Esophagus muscularis mucosa (tissue), 4 donors: ENCODE measurements around the gene IQGAP2. TPM values are rescaled to one million over a fixed set of nuclear protein-coding genes. Genes with fewer than 3 reads are reported as not detected.
"Not testable (repeated sequence)": the region's sequence is repeated elsewhere in the genome, so short reads cannot be mapped to it uniquely, and the experiment has no call there.

Experiments
- DNase-seq: peaks from one replicate; pipeline ENCODE4 v3.0.0-alpha.2; 2017; ENCODE audit errors: extremely low spot score
- H3K27ac ChIP-seq, 4 donors: fragments of 200-600 bp; sonication (generic); replicated peaks in 1 of 4; 1 replicate in 3 of 4; 2 replicates in 1 of 4; pipeline ENCODE4 v1.5.1; 2016 to 2019; ENCODE audit warnings: mild to moderate bottlenecking in 1 of 4
- H3K27me3 ChIP-seq, 4 donors: fragments of 200-600 bp; sonication (generic); one replicate each; pipeline versions ENCODE4 v1.5.1 to v1.6.0; 2016 to 2019
- H3K36me3 ChIP-seq, 4 donors: fragments of 200-600 bp; sonication (generic); one replicate each; pipeline ENCODE4 v1.5.1; 2016 to 2019
- H3K4me1 ChIP-seq, 4 donors: fragments of 200-600 bp; sonication (generic); one replicate each; pipeline ENCODE4 v1.5.1; 2016 to 2019
- H3K4me3 ChIP-seq, 4 donors: fragments of 200-600 bp; sonication (generic); 1 replicate in 2 of 4; 2 replicates in 2 of 4; pipeline ENCODE4 v1.5.1; 2016 to 2019; ENCODE audit warnings: mild to moderate bottlenecking in 4 of 4, moderate library complexity in 1 of 4
- H3K9me3 ChIP-seq, 4 donors: fragments of 200-600 bp; sonication (generic); 1 replicate in 3 of 4; 2 replicates in 1 of 4; pipeline ENCODE4 v1.5.1; 2016 to 2019
- CTCF ChIP-seq, 3 experiments: fragments of 200-600 bp in 2 of 3; fragments of 450-650 bp in 1 of 3; sonication (generic) in 2 of 3; IDR thresholded peaks; one replicate each; pipeline ENCODE4 v1.5.1; 2017 to 2019; ENCODE audit warnings: antibody characterized with exemption in 3 of 3, mild to moderate bottlenecking in 2 of 3, moderate library complexity in 1 of 3
- EP300 ChIP-seq: sonication (generic); formaldehyde crosslinking; IDR thresholded peaks from one replicate; pipeline ENCODE4 v1.6.1; 2017; ENCODE audit warnings: antibody characterized with exemption
- POLR2A ChIP-seq: fragments of 450-650 bp; IDR thresholded peaks from one replicate; pipeline ENCODE4 v1.6.1; 2017; ENCODE audit warnings: antibody characterized with exemption, moderate library complexity, mild to moderate bottlenecking, low read depth
- POLR2AphosphoS5 ChIP-seq, 2 donors: sonication (generic); formaldehyde crosslinking; IDR thresholded peaks; one replicate each; pipeline ENCODE4 v1.6.1; 2017; ENCODE audit warnings: antibody characterized with exemption in 2 of 2
- WGBS: methylation state at CpG from one replicate; pipeline ENCODE4 v1.1.5; 2018; 5-methylcytosine and 5-hydroxymethylcytosine counted together
- intact Hi-C: fragments of 100-400 bp; cut with DNase I; formaldehyde crosslinking; loops from one replicate; pipeline ENCODE4 v1.15.1; 2023
- total RNA-seq, 4 donors: library from RNA; depleted of rRNA; stranded (reverse); fragments of >200 nt; gene quantifications; one replicate each; pipeline versions ENCODE4 v1.1.0 to v1.2.1, GENCODE V29; 2016

The IQGAP2 gene
- total RNA-seq, 4 donors from 2014 or later: 14.9 to 30.7 (median 20.8) TPM

- Histone ChIP-seq H3K9me3 (no peaks in the 10 kb centered on the region), H3K4me3 (no peak overlapping the region), H3K27ac (no peak overlapping the region), H3K36me3 (no peaks in the 10 kb centered on the region), H3K4me1 (no peaks in the 10 kb centered on the region), H3K27me3 (no peaks in the 10 kb centered on the region)
- DNase-seq: no peak
- WGBS: 86% methylated on average over 4 of the region's 4 CpGs
- no peak for TF ChIP-seq EP300
- TF ChIP-seq POLR2AphosphoS5 (IDR thresholded peaks at IDR 0.05): no peak
- TF ChIP-seq CTCF (IDR thresholded peaks at IDR 0.05): no peak
- no peak for TF ChIP-seq POLR2A
- intact Hi-C loops: no loop called here
Observed at GRCh38 chr5:76504901-76505564, 101.9 kb downstream of the IQGAP2 start.

- Histone ChIP-seq H3K4me1 (no peaks in the 10 kb centered on the region), H3K4me3 (no peak overlapping the region), H3K9me3 (no peaks in the 10 kb centered on the region), H3K27ac (no peak overlapping the region), H3K27me3 (no peaks in the 10 kb centered on the region), H3K36me3 (no peaks in the 10 kb centered on the region)
- TF ChIP-seq POLR2AphosphoS5 (IDR thresholded peaks at IDR 0.05) (no peak), CTCF (IDR thresholded peaks at IDR 0.05) (no peak), POLR2A (no peak), EP300 (no peak)
- 20% methylated on average over 1 of the region's 1 CpG for WGBS
- intact Hi-C loops: no loop called here
- no peak for DNase-seq
Observed at GRCh38 chr5:76513476-76513875, 110.4 kb downstream of the IQGAP2 start.

- Histone ChIP-seq H3K36me3 (no peaks in the 10 kb centered on the region), H3K27ac (no peak overlapping the region), H3K4me3 (no peak overlapping the region), H3K9me3 (no peaks in the 10 kb centered on the region), H3K4me1 (no peaks in the 10 kb centered on the region), H3K27me3 (no peaks in the 10 kb centered on the region)
- WGBS: 75% methylated on average over 4 of the region's 4 CpGs
- TF ChIP-seq CTCF (IDR thresholded peaks at IDR 0.05) (no peak), POLR2A (no peak), POLR2AphosphoS5 (IDR thresholded peaks at IDR 0.05) (no peak), EP300 (no peak)
- no peak for DNase-seq
- intact Hi-C loops: no loop called here
Observed at GRCh38 chr5:76514292-76514691, 111.2 kb downstream of the IQGAP2 start.

- Histone ChIP-seq H3K36me3 (no peaks in the 10 kb centered on the region), H3K4me1 (no peaks in the 10 kb centered on the region), H3K27me3 (no peaks in the 10 kb centered on the region), H3K9me3 (no peaks in the 10 kb centered on the region), H3K27ac (no peak overlapping the region), H3K4me3 (no peak overlapping the region)
- intact Hi-C loops: no loop called here
- DNase-seq: no peak
- 86% methylated on average over 2 of the region's 2 CpGs for WGBS
- TF ChIP-seq POLR2A (no peak), EP300 (no peak), POLR2AphosphoS5 (IDR thresholded peaks at IDR 0.05) (no peak), CTCF (IDR thresholded peaks at IDR 0.05) (no peak)
Observed at GRCh38 chr5:76514713-76515112, 111.6 kb downstream of the IQGAP2 start.

- no peaks in the 10 kb centered on the region for H3K9me3 ChIP-seq
- no peaks in the 10 kb centered on the region for H3K27me3 ChIP-seq
- H3K36me3 ChIP-seq: no peaks in the 10 kb centered on the region
- H3K27ac ChIP-seq: no peak overlapping the region
- no peaks in the 10 kb centered on the region for H3K4me1 ChIP-seq
- intact Hi-C loops: no loop called here
- DNase-seq: no peak
- TF ChIP-seq POLR2A (no peak), CTCF (IDR thresholded peaks at IDR 0.05) (no peak), POLR2AphosphoS5 (IDR thresholded peaks at IDR 0.05) (no peak), EP300 (no peak)
- 94% methylated on average over 3 of the region's 3 CpGs for WGBS
- H3K4me3 ChIP-seq: no peak overlapping the region
Observed at GRCh38 chr5:76517334-76517733, 114.2 kb downstream of the IQGAP2 start.

- H3K4me3 ChIP-seq, H3K27ac ChIP-seq, DNase-seq, H3K9me3 ChIP-seq, H3K27me3 ChIP-seq, H3K4me1 ChIP-seq, intact Hi-C loops, H3K36me3 ChIP-seq: not testable (repeated sequence)
- WGBS: 88% methylated on average over 5 of the region's 5 CpGs
Observed at GRCh38 chr5:76518246-76518645, 115.2 kb downstream of the IQGAP2 start.
